NCI-H146 (cell line): ENCODE results near the gene PROK1.
A peak's percentile ranks its signal among the peaks of the same experiment; 100 is the strongest.
"Not testable (repeated sequence)": the region's sequence is repeated elsewhere in the genome, so short reads cannot be mapped to it uniquely, and the experiment has no call there.

Experiments
- DNase-seq: peaks from one replicate; lab custom pipeline; 2025; lab: John Stamatoyannopoulos, UW

The PROK1 gene, protein sequence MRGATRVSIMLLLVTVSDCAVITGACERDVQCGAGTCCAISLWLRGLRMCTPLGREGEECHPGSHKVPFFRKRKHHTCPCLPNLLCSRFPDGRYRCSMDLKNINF

DNA sequence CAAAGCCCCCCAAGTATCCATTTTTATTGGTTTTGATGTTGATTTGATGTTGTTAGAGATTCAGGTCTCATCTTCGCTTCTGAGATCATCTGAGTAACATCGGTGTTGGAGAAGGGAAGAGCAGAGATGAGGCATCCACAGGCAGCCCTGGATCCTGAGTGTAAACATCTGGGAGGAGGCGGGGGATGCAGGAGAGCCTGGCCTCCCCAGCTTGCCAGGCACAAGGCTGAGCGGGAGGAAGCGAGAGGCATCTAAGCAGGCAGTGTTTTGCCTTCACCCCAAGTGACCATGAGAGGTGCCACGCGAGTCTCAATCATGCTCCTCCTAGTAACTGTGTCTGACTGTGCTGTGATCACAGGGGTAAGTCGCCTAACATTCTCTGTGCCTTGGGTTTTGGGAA, at the start of gene PROK1:
Gene PROK1 (plus strand): TSS at position 221 of the 400 bp plus-strand sequence. CDS start 68 bp downstream, at position 289.
- no peak for DNase-seq

DNA sequence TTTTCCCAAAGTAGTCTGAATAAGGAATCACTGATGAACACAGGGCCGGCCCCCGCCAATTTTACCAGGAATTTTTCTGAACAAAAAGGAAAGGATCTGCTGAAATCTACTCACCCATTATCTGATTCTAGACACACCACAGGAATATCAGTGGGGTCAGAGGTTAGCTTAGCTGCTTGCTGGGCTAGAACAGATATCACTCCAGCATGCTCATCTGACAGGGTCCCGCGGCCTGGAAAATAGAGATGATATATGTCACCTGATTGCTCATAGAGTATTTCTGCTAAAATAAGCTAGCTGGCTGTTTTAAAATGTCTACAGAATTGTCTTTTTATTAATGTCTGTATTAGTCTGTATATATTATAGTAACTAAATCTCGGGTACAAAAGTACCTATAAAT, 47.1 kb upstream of the PROK1 start:
- no peak for DNase-seq

GRCh38 chr1:110404401-110404800, 46.5 kb upstream of the PROK1 start:
- no peak for DNase-seq

DNA sequence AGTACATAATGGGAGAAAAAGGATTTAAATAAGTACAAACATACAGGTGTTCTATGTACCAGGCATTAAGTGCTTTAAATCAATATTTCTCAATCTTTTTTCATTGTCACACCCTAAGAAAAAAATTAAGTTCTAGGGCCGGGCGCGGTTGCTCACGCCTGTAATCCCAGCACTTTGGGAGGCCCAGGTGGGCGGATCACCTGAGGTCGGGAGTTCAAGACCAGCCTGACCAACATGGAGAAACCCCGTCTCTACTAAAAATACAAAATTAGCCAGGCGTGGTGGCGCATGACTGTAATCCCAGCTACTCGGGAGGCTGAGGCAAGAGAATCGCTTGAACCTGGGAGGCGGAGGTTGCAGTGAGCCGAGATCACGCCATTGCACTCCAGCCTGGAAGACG, 44.5 kb upstream of the PROK1 start:
- not testable (repeated sequence) for DNase-seq

- peak; percentile 91 for DNase-seq
These were observed 43.4 kb upstream of the PROK1 start, which contains the start of gene LAMTOR5 for GRCh38 chr1:110407260-110408210. Gene LAMTOR5 (minus strand): TSS chr1:110407694. CDS start chr1:110407620, 74 bp downstream.

GRCh38 chr1:110408488-110408887, 42.5 kb upstream of the PROK1 start:
- no peak for DNase-seq

GRCh38 chr1:110409316-110409715, 41.6 kb upstream of the PROK1 start:
- no peak for DNase-seq

DNA sequence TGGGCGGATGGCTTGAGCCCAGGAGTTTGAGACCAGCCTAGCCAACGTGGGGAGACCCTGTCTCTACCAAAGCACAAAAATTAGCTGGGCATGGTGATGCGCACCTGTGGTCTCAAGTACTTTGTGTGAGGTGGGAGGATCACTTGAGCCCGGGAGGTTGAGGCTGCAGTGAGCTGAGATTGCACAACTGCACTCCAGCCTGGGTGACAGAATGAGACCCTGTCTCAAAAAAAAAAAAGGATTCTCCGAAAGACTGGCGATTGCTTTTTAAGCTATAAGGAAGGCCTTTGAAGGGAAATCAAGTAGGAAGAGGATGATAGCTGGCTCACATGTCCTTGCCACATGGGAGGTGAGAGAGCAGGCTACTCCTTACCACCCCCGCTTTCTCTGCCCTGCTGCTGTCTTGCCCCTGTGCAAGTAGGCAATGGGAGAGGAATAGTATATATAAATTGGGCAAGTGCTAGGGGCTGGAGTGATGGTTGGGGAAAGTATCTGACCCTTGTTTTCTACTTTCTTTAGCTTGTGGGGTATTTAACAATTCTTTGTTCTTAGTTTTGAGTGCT, 39.7 kb upstream of the PROK1 start:
- DNase-seq = no peak

DNA sequence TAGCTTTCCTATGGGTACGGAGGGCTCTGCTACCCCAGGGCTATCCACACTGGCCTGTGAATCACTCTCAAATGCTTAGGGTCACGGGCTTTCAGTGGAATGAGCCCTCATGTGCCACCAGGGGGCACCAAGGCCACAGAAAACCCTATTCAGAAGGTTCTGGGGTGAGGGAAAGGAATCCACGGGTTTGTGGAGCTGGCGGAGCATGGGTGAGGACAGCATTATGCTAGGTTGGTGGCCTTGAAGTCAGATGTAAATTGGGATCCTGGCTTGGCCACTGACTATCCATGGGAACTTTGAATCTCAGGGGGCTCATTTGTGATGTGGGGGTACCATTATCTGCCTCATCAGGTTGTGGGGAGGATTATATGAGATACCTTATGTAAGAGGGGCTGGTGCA, 38.4 kb upstream of the PROK1 start:
- DNase-seq = peak; percentile 64

- DNase-seq = not testable (repeated sequence)
These were observed 37.9 kb upstream of the PROK1 start for GRCh38 chr1:110413045-110413444.

GRCh38 chr1:110418729-110419128, 32.2 kb upstream of the PROK1 start:
- DNase-seq = no peak

DNA sequence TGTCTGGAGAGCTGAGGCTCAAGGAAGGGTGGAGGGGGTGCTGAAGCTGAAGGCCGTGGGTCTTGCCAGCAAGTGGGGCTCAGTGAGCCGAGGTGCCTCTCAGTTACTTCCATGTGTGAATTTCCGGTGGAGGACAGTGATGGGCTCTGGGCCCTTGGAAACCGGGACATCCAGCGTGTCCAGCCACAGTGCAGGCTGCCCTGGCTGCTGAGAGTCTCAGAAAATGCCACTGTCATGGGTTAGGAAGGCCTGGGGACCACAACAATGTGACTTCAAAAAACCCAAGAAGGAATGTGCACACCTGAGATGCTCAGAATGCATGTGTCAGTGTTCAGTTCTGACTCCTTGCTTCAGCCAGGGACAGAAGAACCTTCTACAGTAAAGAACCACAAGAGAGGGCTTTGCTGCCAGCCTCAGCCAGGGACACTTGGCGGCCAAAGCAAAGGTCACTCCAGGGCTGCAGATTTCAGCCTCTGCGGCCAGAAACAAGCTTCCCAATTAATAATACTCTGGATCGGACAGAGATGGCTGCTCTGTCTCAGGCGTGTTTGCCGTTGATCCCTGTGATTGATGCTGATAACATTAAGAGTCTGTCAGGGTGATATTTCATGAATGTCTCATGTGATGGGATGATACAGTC, 30.8 kb upstream of the PROK1 start:
- no peak for DNase-seq

- no peak for DNase-seq
These were observed 29.8 kb upstream of the PROK1 start for GRCh38 chr1:110420874-110421793.

DNA sequence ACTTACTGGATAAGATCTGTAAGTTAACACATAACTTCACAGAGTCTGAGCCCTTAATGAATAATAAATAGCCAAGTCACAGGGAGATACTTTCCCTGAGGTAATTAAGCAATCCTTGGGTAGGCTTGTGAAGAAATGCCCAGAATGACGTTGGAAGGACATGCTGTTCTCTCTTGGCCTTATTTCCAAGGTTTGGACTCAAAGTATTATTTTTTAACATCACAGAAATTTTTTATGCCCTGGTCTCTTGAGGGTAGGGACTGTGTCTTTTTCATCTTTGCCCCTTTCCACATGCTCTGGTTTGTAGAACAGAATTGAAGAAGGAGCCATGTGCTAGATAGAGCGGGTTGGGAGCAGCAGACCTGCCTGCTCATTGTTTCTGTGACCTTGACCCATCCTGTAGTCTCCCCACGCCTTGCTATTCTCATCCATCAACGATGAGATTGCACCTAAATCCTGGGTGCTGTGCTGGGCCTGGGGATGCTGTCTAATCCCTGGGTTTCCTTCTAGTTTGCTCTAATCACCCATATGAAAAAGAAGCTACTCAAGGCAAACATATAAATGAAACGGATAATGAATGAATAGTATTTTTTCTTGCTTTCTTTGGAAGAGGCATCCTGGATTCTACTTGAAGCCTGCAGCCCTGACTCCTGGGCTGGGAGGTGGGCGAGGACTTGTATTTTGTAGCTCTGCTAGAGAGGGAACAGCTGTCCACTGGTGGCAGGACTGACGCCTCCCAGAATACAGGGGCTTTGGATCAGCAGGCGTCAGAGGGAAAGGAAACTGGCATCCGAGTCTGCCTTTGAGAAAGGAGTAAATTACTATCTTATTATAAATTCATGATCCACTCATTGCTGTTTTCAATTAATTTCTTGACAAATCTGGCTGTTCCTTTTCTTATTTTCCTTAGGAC, 26.0 kb upstream of the PROK1 start:
- DNase-seq = no peak

- DNase-seq = no peak
These were observed 25.3 kb upstream of the PROK1 start for GRCh38 chr1:110425612-110426152.

DNA sequence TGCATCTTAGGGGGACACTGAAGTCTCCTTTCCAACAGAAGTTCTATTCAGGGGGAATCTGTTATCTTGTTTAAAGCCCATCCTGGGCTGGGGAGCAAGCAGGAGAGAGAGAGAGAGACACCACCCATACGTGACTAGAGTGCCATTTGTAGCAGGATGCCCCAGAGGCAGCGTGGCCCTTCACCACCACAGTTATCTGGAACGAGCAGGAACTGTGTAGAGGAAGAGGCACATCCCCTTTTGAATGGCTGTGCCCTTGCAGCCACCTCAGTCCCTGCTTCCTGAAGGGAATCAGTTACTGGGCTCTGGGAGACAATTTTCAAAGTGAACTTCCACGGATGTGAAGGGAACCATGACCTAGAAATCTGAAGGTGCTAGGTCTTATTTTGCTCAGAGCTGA, 24.1 kb upstream of the PROK1 start:
- DNase-seq = no peak

- DNase-seq = no peak
These were observed 22.0 kb upstream of the PROK1 start for GRCh38 chr1:110428946-110429345.

DNA sequence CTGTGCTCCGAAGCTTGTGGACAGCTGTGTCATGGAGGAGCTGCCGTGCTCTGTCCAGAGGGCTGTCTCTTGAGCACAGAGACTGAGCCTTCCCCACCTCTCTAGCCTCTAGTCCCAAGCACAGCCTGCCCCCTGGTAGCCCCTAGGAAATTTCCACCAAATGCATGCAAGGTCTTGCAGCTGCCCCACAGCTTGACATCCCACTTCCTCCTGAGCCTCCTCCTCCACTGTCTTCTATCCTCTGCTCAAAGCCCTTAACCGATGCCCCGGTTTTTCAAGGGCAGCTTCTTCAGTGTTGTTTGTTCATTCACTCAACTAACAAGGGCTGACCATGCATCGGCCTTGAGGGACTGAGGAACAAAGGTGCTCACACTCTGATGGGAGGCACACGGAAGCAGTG, 20.6 kb upstream of the PROK1 start:
- no peak for DNase-seq

DNA sequence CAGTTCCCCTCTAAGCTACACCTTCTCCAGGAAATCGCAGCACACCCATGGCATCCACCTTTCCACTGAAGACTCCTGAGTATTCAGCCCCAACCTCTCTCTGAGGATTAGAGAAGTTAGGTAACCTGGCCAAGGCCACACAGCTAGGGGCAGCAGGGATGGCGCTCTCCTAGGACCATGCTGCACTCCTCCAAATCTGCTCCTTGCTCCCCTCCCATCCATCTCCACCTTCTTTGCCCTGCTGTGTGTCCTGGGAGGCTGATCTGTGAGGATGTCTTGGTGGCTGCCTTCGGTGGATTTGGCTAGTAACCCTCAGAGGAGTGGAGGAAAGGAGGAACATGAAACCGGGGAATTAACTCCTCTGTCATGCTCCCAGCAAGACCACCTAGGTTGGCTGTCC, 20.0 kb upstream of the PROK1 start:
- no peak for DNase-seq

DNA sequence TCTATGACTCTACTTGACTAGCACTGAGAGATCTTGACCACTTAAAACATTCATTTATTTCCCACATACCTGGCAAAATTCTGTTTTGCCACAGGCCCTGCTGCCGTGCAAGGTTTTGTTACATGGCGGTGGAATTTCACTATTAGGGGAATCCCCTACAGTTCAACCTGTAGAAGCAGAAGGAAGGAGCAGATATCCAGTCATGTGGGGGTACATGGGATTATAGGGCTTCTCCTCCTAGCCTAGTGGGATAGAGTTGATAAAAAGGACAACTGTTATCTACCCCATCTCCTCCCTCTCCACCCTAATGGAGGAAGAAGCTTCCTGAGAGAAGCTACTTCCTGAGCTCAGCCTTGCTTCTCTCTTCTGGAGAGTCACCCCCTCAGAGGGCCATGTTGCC, 17.7 kb upstream of the PROK1 start:
- DNase-seq = no peak
